Astrocyte of the cerebellum (primary cell): ENCODE data around the gene DUS1L.

Source experiments
- DNase-seq: peaks from one replicate; pipeline ENCODE4 v3.0.0-alpha.2; 2011; ENCODE audit warnings: low read depth
- H3K4me3 ChIP-seq: 2 replicates; pipeline ENCODE4 v1.5.1; 2011; ENCODE audit warnings: mild to moderate bottlenecking, low read depth, low read length, moderate library complexity
- CTCF ChIP-seq: IDR thresholded peaks from 2 replicates; pipeline ENCODE4 v1.5.1; 2012; ENCODE audit warnings: low read length, low read depth, moderate library complexity, mild to moderate bottlenecking; ENCODE audit errors: missing control alignments
- in situ Hi-C: cut with HindIII; loops from 2 replicates; pipeline ENCODE4 v1.10.0; 2017; ENCODE audit warnings: low sequenced_read_pairs

The DUS1L gene

GRCh38 chr17:82080789-82081464 lies 15.3 kb upstream of the DUS1L start:
- DNase-seq = no peak
- H3K4me3 ChIP-seq = no peak overlapping the region
- in situ Hi-C loops = no loop called here
- no peak for TF ChIP-seq CTCF

GRCh38 chr17:82080048-82080788 lies 14.6 kb upstream of the DUS1L start:
- H3K4me3 ChIP-seq = no peak overlapping the region
- in situ Hi-C loops = no loop called here
- DNase-seq = no peak
- TF ChIP-seq CTCF = no peak

GRCh38 chr17:82079001-82079677 lies 13.5 kb upstream of the DUS1L start:
- TF ChIP-seq CTCF = no peak
- H3K4me3 ChIP-seq = no peak overlapping the region
- no peak for DNase-seq
- in situ Hi-C loops = no loop called here

GRCh38 chr17:82078433-82078832 lies 12.8 kb upstream of the DUS1L start:
- no peak overlapping the region for H3K4me3 ChIP-seq
- in situ Hi-C loops = no loop called here
- DNase-seq = no peak
- no peak for TF ChIP-seq CTCF

DNA sequence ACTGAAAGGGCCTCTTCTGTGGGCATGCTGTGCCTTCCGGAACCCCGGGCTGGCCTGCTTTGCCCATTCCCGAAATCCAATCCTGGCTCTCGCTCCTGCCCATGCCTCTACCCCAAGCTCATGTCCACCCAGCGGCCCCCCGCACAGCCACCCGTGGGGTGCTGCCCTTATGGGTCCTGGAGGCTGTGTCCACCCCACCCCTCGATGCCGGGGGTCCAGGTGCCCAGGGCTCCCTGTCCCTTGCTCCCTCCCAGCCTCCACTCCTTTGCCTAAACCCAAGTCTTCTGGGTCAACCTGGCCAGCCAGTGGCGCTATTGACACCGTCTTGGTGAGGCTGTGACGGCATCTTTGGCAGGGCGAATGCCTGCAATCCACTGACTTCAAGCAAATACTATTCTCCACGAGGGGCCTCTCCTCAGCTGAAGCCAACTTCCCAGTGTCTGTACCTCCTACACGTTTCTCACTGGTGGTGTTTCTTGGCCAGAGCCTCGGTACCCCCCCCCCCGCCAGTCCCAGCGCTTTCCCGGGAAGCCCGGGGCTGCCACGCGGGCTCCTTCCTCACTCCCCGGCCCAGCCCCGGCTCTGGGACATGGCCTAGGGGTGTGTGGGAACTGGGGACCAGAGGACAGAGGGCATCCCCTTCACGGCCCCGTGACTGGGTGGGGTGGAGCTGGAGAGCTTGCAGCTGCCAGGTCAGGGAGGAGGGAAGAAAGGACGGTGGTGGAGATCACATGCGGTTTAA lies 12.2 kb upstream of the DUS1L start:
- no peak for TF ChIP-seq CTCF
- no peak for DNase-seq
- in situ Hi-C loops = no loop called here
- no peak overlapping the region for H3K4me3 ChIP-seq
